Measurements from ENCODE around the gene TMEM151A. TPM values are rescaled to one million over a fixed set of nuclear protein-coding genes. Genes with fewer than 3 reads are reported as not detected.

TMEM151A gene
- total and polyA plus RNA-seq, 4 donors: 0.05 to 0.13 TPM; not detected in 2

- H3K36me3 ChIP-seq (ENCODE audit: control insufficient read depth in 4 of 4, insufficient read depth in 3 of 4, low read depth in 1 of 4, low read length in 3 of 4): peaks cover 0 to 16% (median 7%) of the 10 kb centered on the region in 4 donors
- WGBS: 89% methylated on average over 14 of the region's 14 CpGs
- H3K27ac ChIP-seq (ENCODE audit: low read depth in 1 of 2, low read length in 2 of 2): no peak overlapping the region
- H3K9me3 ChIP-seq (ENCODE audit: control insufficient read depth in 4 of 4, low read length in 3 of 4): no peaks in the 10 kb centered on the region
- TF ChIP-seq ZBTB33 (IDR thresholded peaks at IDR 0.05) (no peak), REST (IDR thresholded peaks at IDR 0.05) (no peak), CTCF (IDR thresholded peaks at IDR 0.05; ENCODE audit: low read depth, low read length, missing input control) (no peak), JUND (IDR thresholded peaks at IDR 0.05) (no peak), FOXA2 (IDR thresholded peaks at IDR 0.05) (no peak), RXRA (IDR thresholded peaks at IDR 0.05) (no peak), HNF4A (conservative IDR thresholded peaks at IDR 0.05) (no peak), RAD21 (IDR thresholded peaks at IDR 0.05) (no peak), TAF1 (conservative IDR thresholded peaks at IDR 0.05) (no peak), YY1 (IDR thresholded peaks at IDR 0.05) (no peak), NR2F2 (IDR thresholded peaks at IDR 0.05) (no peak), MAX (IDR thresholded peaks at IDR 0.05) (no peak), ATF3 (IDR thresholded peaks at IDR 0.05) (no peak)
- H3K9ac ChIP-seq (ENCODE audit: low read depth in 1 of 2, low read length in 2 of 2): no peak overlapping the region
- DNase-seq (ENCODE audit: low spot score): no peak
- H3K27me3 ChIP-seq (ENCODE audit: control insufficient read depth in 4 of 4, insufficient read depth in 4 of 4, low read length in 3 of 4): no peaks in the 10 kb centered on the region
- no peak overlapping the region for H3K4me3 ChIP-seq (ENCODE audit: low read depth in 1 of 3, low read length in 3 of 3)
- peaks cover 4 to 16% (median 10%) of the 10 kb centered on the region in 4 donors for H3K4me1 ChIP-seq (ENCODE audit: control insufficient read depth in 4 of 4, insufficient read depth in 4 of 4, low read length in 3 of 4)
Observed at GRCh38 chr11:66280428-66280827, 11.3 kb upstream of the TMEM151A start.

- Histone ChIP-seq H3K9me3 (ENCODE audit: control insufficient read depth in 4 of 4, low read length in 3 of 4) (no peaks in the 10 kb centered on the region), H3K4me3 (ENCODE audit: low read depth in 1 of 3, low read length in 3 of 3) (no peak overlapping the region), H3K4me1 (ENCODE audit: control insufficient read depth in 4 of 4, insufficient read depth in 4 of 4, low read length in 3 of 4) (peaks cover 4 to 21% (median 14%) of the 10 kb centered on the region in 4 donors), H3K9ac (ENCODE audit: low read depth in 1 of 2, low read length in 2 of 2) (no peak overlapping the region), H3K27ac (ENCODE audit: low read depth in 1 of 2, low read length in 2 of 2) (no peak overlapping the region), H3K36me3 (ENCODE audit: control insufficient read depth in 4 of 4, insufficient read depth in 3 of 4, low read depth in 1 of 4, low read length in 3 of 4) (peaks cover 0 to 11% (median 7%) of the 10 kb centered on the region in 4 donors), H3K27me3 (ENCODE audit: control insufficient read depth in 4 of 4, insufficient read depth in 4 of 4, low read length in 3 of 4) (no peaks in the 10 kb centered on the region)
- no peak for TF ChIP-seq HNF4A (conservative IDR thresholded peaks at IDR 0.05)
- TF ChIP-seq GABPA (IDR thresholded peaks at IDR 0.05 in 1 of 2, conservative IDR thresholded peaks at IDR 0.05 in 1 of 2): no peak
- TF ChIP-seq RXRA (IDR thresholded peaks at IDR 0.05): no peak
- no peak for TF ChIP-seq ATF3 (IDR thresholded peaks at IDR 0.05)
- no peak for TF ChIP-seq NR2F2 (IDR thresholded peaks at IDR 0.05)
- no peak for TF ChIP-seq REST (IDR thresholded peaks at IDR 0.05)
- no peak for TF ChIP-seq FOXA2 (IDR thresholded peaks at IDR 0.05)
- TF ChIP-seq FOXA1 (IDR thresholded peaks at IDR 0.05): no peak
- no peak for TF ChIP-seq YY1 (IDR thresholded peaks at IDR 0.05)
- no peak for TF ChIP-seq MAX (IDR thresholded peaks at IDR 0.05)
- TF ChIP-seq SP1 (IDR thresholded peaks at IDR 0.05): no peak
- no peak for DNase-seq (ENCODE audit: low spot score)
- WGBS: 94% methylated on average over 6 of the region's 6 CpGs
Observed at GRCh38 chr11:66281001-66281400, 10.7 kb upstream of the TMEM151A start.

Measured in liver (tissue), 9 donors.